K562 (cell line): Measurements from ENCODE around the gene IL4I1. TPM values are rescaled to one million over a fixed set of nuclear protein-coding genes. Genes with fewer than 3 reads are reported as not detected.

Experiments
- CHCHD3 ChIP-seq: fragments of 250-450 bp; sonication (Bioruptor Pico); IDR thresholded peaks from 2 replicates; pipeline ENCODE4 v2.1.2; 2022; ENCODE audit warnings: mild to moderate bottlenecking
- CREBBP ChIP-seq: IDR thresholded peaks from one replicate; pipeline ENCODE4 v1.6.1; 2012; ENCODE audit warnings: low read depth, mild to moderate bottlenecking, control low read depth, inconsistent platforms, low read length
- MAFF ChIP-seq: IDR thresholded peaks from 2 replicates; pipeline ENCODE4 v1.6.1; 2012; ENCODE audit warnings: low read length, improper control_type of control experiment
- MCM3 ChIP-seq: fragments of 450-650 bp; IDR thresholded peaks from 2 replicates; pipeline ENCODE4 v1.6.1; 2016
- MEF2A ChIP-seq: IDR thresholded peaks from 2 replicates; pipeline ENCODE4 v1.6.1; 2011; ENCODE audit warnings: low read depth, mild to moderate bottlenecking, low read length, moderate library complexity; ENCODE audit not compliant: control insufficient read depth
- ZC3H8 ChIP-seq: fragments of 450-650 bp; IDR thresholded peaks from 2 replicates; pipeline ENCODE4 v1.6.1; 2017
- ZFP36 ChIP-seq: fragments of 150-350 bp; IDR thresholded peaks from 2 replicates; pipeline ENCODE4 v1.6.1; 2018; ENCODE audit warnings: low read length, low read depth; ENCODE audit not compliant: partially characterized antibody
- ZKSCAN1 ChIP-seq: fragments of 150-350 bp; IDR thresholded peaks from 2 replicates; pipeline ENCODE4 v1.6.1; 2016; ENCODE audit warnings: low read depth, low read length
- ZNF174 ChIP-seq: fragments of 250-450 bp; sonication (Bioruptor Pico); IDR thresholded peaks from 2 replicates; pipeline ENCODE4 v1.4.0; 2020; ENCODE audit warnings: mild to moderate bottlenecking
- ZNF507 ChIP-seq: conservative IDR thresholded peaks from 2 replicates; pipeline ENCODE4 v1.6.1; 2017; ENCODE audit warnings: missing genetic modification characterization, missing compliant biosample characterization
- ZNF785 ChIP-seq: fragments of 250-450 bp; sonication (Bioruptor Pico); IDR thresholded peaks from 2 replicates; pipeline ENCODE4 v1.4.0; 2020; ENCODE audit warnings: mild to moderate bottlenecking
- ZSCAN29 ChIP-seq: fragments of 450-650 bp; IDR thresholded peaks from 2 replicates; pipeline ENCODE4 v1.6.1; 2017
- polyA plus RNA-seq, 8 experiments: library from polyadenylated mRNA; depleted of rRNA in 4 of 8; stranded (reverse) in 5 of 8; unstranded in 3 of 8; fragments of >200 nt; fragmentation: Nextera tagmentation in 2 of 8; fragmentation: Illumina TruSeq in 1 of 8; extraction: Ambion mirVana in 2 of 8; extraction: Trizol in 1 of 8; gene quantifications; 2 replicates each; pipeline versions ENCODE4 v1.2.1 to v1.2.3, GENCODE V29; 2011 to 2014; ENCODE audit warnings: inconsistent platforms in 1 of 8, missing spikeins in 1 of 8
- total RNA-seq, 7 experiments: library from RNA; depleted of rRNA in 6 of 7; stranded (reverse); fragments of >200 nt in 6 of 7; fragmentation: Illumina TruSeq in 2 of 7; extraction: Trizol in 2 of 7; gene quantifications; 2 replicates each; pipeline versions ENCODE4 v1.2.1 to v1.2.3, GENCODE V29; 2011 to 2021; ENCODE audit warnings: low replicate concordance in 1 of 7
- TF ChIP-seq, protein P1 (sequence below): fragments of 200-600 bp; sonication (generic); IDR thresholded peaks from one replicate; pipeline ENCODE4 v1.6.1; 2012; ENCODE audit warnings: mild to moderate bottlenecking, low read depth, low read length, inconsistent platforms
- TF ChIP-seq, protein P2 (sequence below): sonication (generic); formaldehyde crosslinking; IDR thresholded peaks from 2 replicates; pipeline ENCODE4 v1.8.0; 2022; ENCODE audit warnings: missing genetic modification reagents, mild to moderate bottlenecking, borderline replicate concordance
- TF ChIP-seq, protein P3 (sequence below): fragments of 250-450 bp; sonication (Bioruptor Pico); IDR thresholded peaks from 2 replicates; pipeline ENCODE4 v1.8.0; 2021; ENCODE audit warnings: moderate library complexity, mild to moderate bottlenecking, inconsistent platforms

Gene IL4I1
- total and polyA plus RNA-seq, 9 of the 15 experiments (the other 6 are each of a cell fraction or from before 2014, with no cell fraction given), result 0.06 to 0.95 (median 0.43) TPM; not detected in 2

DNA sequence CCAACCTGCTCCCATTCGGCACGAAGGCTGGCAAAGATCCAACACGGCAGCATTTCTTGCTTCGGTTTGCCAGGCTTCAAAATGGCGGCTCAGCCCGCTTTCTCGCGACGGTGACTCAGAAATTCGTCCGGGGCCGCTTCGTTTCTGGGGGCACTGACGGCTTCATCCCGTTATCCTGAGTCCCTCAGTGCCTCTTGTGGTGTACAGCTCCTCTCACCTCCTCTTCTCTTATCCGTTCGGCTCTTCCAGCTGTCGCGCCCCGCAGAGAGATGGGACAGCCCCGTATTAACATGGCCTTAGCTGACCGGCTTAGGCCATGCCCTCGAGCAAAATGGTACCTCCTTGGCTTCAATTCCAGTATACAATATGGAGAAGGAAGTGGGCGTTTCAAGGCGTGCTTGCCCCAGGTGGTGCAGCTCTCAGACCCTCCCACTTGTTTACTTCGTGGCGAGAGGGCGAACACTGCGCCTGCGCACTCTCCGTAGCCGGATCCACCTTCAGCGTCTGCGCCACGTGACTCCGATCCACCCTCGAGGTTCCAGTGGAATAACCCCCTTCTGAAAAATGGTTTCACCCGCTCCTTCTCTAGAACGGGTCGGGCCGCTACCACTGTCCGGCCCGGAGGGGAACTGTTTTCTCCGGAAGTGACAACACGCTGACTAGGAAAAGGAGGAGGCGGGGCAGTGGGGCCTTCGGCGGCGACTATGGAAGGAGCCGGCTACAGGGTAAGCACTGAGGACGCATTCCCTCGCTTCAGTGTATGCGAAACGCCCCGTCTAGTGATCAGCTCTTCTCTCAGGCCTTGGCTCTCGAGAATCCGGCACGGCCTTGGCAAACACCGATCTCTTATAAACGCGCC, 19.4 kb downstream of the IL4I1 start, which contains the start of the genes AKT1S1 and TBC1D17 (continued):
- TF ChIP-seq, protein P1, sequence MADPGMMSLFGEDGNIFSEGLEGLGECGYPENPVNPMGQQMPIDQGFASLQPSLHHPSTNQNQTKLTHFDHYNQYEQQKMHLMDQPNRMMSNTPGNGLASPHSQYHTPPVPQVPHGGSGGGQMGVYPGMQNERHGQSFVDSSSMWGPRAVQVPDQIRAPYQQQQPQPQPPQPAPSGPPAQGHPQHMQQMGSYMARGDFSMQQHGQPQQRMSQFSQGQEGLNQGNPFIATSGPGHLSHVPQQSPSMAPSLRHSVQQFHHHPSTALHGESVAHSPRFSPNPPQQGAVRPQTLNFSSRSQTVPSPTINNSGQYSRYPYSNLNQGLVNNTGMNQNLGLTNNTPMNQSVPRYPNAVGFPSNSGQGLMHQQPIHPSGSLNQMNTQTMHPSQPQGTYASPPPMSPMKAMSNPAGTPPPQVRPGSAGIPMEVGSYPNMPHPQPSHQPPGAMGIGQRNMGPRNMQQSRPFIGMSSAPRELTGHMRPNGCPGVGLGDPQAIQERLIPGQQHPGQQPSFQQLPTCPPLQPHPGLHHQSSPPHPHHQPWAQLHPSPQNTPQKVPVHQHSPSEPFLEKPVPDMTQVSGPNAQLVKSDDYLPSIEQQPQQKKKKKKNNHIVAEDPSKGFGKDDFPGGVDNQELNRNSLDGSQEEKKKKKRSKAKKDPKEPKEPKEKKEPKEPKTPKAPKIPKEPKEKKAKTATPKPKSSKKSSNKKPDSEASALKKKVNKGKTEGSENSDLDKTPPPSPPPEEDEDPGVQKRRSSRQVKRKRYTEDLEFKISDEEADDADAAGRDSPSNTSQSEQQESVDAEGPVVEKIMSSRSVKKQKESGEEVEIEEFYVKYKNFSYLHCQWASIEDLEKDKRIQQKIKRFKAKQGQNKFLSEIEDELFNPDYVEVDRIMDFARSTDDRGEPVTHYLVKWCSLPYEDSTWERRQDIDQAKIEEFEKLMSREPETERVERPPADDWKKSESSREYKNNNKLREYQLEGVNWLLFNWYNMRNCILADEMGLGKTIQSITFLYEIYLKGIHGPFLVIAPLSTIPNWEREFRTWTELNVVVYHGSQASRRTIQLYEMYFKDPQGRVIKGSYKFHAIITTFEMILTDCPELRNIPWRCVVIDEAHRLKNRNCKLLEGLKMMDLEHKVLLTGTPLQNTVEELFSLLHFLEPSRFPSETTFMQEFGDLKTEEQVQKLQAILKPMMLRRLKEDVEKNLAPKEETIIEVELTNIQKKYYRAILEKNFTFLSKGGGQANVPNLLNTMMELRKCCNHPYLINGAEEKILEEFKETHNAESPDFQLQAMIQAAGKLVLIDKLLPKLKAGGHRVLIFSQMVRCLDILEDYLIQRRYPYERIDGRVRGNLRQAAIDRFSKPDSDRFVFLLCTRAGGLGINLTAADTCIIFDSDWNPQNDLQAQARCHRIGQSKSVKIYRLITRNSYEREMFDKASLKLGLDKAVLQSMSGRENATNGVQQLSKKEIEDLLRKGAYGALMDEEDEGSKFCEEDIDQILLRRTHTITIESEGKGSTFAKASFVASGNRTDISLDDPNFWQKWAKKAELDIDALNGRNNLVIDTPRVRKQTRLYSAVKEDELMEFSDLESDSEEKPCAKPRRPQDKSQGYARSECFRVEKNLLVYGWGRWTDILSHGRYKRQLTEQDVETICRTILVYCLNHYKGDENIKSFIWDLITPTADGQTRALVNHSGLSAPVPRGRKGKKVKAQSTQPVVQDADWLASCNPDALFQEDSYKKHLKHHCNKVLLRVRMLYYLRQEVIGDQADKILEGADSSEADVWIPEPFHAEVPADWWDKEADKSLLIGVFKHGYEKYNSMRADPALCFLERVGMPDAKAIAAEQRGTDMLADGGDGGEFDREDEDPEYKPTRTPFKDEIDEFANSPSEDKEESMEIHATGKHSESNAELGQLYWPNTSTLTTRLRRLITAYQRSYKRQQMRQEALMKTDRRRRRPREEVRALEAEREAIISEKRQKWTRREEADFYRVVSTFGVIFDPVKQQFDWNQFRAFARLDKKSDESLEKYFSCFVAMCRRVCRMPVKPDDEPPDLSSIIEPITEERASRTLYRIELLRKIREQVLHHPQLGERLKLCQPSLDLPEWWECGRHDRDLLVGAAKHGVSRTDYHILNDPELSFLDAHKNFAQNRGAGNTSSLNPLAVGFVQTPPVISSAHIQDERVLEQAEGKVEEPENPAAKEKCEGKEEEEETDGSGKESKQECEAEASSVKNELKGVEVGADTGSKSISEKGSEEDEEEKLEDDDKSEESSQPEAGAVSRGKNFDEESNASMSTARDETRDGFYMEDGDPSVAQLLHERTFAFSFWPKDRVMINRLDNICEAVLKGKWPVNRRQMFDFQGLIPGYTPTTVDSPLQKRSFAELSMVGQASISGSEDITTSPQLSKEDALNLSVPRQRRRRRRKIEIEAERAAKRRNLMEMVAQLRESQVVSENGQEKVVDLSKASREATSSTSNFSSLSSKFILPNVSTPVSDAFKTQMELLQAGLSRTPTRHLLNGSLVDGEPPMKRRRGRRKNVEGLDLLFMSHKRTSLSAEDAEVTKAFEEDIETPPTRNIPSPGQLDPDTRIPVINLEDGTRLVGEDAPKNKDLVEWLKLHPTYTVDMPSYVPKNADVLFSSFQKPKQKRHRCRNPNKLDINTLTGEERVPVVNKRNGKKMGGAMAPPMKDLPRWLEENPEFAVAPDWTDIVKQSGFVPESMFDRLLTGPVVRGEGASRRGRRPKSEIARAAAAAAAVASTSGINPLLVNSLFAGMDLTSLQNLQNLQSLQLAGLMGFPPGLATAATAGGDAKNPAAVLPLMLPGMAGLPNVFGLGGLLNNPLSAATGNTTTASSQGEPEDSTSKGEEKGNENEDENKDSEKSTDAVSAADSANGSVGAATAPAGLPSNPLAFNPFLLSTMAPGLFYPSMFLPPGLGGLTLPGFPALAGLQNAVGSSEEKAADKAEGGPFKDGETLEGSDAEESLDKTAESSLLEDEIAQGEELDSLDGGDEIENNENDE, result no peak
- TF ChIP-seq MAFF (peak; percentile 70), CHCHD3 (CRISPR knock-in tag) (no peak), ZFP36 (no peak), ZSCAN29 (no peak), ZNF507 (tag) (no peak), ZNF174 (no peak), MCM3 (no peak), ZKSCAN1 (no peak), MEF2A (no peak), ZNF785 (CRISPR knock-in tag) (no peak), ZC3H8 (0 out of 2 replicates have a peak, but pooled peaks have one; percentile 61), CREBBP (no peak)
- TF ChIP-seq, protein P2, sequence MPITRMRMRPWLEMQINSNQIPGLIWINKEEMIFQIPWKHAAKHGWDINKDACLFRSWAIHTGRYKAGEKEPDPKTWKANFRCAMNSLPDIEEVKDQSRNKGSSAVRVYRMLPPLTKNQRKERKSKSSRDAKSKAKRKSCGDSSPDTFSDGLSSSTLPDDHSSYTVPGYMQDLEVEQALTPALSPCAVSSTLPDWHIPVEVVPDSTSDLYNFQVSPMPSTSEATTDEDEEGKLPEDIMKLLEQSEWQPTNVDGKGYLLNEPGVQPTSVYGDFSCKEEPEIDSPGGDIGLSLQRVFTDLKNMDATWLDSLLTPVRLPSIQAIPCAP (CRISPR knock-in tag), result no peak
- TF ChIP-seq, protein P3, sequence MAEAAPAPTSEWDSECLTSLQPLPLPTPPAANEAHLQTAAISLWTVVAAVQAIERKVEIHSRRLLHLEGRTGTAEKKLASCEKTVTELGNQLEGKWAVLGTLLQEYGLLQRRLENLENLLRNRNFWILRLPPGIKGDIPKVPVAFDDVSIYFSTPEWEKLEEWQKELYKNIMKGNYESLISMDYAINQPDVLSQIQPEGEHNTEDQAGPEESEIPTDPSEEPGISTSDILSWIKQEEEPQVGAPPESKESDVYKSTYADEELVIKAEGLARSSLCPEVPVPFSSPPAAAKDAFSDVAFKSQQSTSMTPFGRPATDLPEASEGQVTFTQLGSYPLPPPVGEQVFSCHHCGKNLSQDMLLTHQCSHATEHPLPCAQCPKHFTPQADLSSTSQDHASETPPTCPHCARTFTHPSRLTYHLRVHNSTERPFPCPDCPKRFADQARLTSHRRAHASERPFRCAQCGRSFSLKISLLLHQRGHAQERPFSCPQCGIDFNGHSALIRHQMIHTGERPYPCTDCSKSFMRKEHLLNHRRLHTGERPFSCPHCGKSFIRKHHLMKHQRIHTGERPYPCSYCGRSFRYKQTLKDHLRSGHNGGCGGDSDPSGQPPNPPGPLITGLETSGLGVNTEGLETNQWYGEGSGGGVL, result no peak
